HG02678 (cell line): ENCODE measurements around the gene IGFBPL1.

ENCODE experiments used
- ATAC-seq: cut with Tn5 transposase; IDR thresholded peaks from one replicate; pipeline ENCODE4 v1.9.1; 2021; ENCODE audit warnings: mild to moderate bottlenecking, moderate library complexity; ENCODE audit not compliant: unreplicated experiment

Gene IGFBPL1

DNA sequence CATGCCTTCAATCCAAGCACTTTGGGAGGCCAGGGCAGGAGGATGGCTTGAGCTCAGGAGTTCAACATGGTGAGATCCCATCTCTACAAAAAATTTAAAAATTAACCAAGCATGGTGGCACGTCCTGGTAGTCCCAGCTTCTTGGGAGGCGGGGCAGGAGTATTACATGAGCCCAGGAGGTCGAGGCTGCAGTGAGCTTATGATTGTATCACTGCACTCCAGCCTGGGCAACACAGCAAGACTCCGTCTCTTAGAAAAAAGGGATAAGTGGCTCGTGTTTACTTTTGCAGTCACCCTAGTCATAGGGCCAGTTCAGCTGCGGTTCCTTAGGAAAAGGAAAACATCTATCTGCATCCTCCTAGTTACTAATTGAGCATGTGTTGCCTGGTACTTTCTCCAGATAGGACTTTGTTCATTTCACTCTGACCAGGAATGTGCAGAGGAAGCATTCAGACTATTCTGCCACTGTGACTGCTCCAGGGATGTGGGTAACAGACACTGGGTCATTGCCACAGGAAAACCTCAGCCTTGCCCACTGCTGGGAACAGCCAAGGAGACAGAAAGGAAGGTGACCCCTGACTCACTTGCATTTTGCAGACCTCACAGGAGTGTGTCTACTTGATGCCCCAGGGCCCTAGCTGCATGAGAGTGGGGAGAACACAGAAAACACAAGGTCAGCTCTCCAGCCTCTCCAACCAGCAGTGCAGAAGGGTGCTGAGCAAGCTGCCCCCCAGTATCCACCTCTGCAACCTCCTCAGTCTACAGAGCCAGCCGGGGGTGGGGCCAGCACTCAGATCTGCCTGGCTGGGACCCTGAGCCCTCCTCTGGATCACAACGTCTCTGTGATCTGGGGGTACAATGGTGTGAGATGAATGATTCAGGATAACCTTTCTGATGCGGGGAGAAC is 65.6 kb downstream of the IGFBPL1 start:
- no peak for ATAC-seq

DNA sequence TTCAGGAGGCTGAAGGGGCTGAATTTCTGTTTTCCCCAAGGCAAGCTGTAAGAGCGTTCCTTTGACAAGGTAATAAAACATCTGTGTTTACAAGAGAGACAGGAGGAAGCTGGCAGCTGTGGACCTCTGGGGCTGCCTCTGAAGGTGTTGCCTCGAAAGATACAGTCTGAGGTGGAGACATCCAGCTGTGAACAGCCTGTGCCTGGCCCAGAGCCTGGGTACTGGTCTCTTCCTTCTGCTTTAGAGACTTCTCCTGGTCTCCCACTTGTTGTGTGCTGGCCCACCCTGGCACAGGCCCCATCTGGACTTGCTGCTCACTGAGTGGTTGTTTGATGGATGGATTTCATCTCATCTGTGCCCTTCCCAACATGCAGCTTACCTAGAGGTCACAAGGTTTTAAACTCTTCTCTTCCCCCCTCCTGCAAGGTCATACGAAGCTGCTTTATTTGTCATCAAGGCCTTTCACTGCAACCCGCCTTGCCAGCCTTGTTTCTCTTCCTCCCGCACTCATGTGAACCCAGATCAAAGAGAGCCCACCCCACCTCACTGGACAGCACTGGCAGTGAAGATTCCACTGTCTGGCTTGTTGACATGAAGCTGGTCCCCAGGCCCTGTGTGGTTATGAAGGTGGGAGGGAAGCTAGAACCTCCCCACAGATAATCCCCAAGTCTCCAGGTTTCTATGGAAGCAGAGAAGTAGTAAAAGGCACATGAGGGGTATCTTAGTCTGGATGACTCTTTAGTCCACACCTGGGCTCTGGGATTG is 66.7 kb downstream of the IGFBPL1 start:
- no peak for ATAC-seq

DNA sequence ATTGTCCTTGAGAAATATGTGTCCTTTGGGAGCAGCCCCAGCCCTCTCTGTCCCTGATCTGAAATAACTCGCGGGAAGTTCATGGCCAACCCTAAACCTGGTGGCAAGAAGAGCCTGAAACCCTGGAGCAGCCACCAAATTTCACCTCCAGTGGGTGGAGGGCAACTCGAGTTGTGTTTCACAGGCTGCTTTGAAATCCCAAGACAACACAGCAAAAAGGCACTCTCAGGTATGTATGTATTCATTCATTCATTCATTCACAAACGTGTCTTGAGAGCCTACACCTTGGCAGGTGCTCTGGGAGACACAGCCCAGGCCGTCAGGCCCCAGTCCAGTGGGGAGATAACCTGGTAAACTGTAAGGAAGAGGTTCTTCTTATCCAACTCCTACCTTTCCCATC is 67.4 kb downstream of the IGFBPL1 start:
- ATAC-seq = no peak
